ENCODE results near the gene RNF39.
A peak's percentile ranks its signal among the peaks of the same experiment; 100 is the strongest.

The RNF39 gene

GRCh38 chr6:30093951-30094661 is 18.5 kb upstream of the RNF39 start:
- no peak for DNase-seq

DNA sequence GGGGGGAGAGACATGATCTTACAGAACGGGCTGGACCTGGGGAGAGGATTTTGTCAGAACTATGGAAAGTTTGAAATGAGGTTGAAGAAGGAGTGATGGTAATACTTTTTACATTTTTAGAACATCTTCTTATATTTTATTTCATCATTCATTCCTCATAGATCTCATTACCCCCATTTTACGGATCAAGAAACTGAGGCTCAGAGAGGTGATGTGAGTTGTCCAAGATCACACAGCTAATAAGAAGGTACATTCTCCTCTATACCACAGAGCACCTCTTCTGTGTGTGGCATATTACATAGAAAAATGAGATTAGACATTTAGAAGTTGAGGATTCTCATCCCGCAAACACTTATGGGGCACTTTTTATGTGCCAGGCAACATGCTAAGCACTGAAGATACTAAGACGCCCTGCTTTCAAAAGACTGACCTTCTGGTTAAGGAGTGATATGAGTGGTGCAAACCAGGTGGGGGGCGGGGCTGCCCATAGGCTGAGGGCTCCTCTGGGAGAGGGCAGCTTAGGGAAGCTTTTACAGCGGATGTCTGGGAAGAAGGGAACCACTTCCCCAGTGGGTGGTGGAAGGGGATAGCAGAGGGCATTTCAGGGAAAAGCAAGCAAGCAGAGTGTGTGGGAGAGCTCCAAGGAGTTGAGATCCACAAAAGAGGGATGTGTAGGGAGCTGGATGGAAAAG is 17.4 kb upstream of the RNF39 start:
- no peak for DNase-seq

DNA sequence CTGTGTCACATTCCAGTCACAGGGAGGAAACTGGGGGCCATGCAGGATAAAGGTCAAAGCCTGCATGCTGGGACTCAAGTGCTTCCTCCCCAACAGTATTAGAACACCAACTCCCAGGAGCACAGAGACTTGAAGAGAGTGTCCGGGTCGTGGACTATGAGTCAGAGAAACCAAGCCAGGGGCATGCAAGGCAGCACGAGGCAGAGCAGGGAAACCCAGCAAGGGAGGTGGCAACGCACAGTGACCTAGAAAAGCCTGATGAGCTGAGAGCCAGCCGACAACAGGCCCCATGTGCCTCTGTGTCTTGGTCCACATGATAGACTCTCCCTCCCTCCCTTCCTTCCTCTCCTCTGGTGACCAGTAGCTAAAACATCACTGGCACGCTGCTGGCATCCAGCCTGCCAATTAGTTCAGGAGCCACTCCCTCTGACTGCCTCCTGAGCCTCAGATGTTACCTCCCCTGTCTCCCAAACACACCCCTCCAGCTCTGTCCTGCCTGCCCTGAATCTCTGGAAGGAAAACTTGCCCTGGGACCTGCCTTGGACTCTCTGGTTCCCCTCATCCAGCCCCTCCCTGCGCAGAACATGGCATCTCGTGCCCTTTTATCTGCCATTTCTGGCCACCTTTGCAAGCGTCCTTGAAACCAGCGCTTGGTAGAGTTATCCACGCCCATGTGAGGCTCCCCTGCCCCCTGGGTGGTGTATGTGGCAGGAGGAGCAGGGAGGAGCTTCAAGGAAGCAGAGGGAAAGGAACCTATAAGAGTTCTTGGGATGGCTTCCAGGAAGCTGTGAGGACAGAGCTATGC is 16.2 kb upstream of the RNF39 start:
- no peak for DNase-seq

DNA sequence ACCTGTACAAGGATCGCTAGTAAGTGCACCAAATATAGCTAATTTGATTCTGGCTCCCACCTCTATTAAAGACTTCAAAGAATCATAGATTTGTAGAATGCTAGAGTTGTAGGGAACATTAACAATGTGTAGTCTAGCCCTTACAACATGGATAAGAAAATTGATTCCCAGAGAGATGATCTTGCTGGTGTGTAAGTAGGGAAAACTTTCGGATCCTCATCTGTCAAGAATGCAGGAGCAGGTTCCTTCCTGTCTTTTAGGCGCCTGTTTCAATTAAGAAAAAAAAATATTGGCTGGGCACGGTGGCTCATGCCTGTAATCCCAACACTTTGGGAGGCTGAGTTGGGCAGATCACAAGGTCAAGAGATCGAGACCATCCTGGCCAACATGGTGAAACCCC is 12.3 kb upstream of the RNF39 start:
- DNase-seq: no peak

GRCh38 chr6:30077218-30077617 is 1.6 kb upstream of the RNF39 start:
- DNase-seq: no peak

- no peak for DNase-seq
These were observed 492 bp upstream of the RNF39 start for GRCh38 chr6:30075790-30076732.

DNA sequence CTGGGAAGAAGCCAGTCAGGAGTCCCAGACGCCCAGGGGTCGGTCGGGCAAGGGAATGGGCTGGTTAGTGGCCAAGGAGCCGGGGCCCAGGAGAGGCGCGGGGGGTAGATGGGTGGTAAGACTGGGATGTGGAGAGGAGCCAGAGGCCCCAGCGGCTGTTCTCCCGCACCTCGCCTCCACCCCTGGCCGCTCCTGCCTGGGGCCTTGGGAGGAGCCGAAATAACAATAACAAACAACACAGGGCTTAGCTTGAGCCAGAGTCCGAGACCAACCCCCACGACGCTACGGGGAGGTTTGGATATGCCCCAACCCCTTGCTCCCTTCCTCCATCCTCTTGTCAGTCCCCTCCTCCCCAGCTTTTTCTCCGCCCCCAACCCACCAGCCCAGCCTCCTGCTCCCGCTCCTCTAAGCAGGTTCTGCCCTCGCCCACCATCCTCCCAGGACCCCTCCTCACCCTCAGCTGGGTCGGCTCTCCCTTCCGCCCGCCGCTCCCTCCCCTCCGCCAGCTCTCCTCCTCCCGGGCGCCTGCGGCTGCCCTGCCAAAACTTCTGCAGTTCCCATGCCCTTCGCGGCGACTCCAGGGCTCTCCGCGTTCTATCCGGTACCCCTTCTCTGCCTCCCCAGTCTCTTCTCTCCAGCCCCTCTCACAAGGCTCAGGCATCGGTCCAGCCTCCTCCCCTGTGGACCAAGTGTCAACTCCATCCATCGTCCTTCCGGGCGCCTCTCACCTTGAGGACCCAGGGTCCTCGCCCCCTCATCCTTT is 1.1 kb downstream of the RNF39 start:
- no peak for DNase-seq

DNA sequence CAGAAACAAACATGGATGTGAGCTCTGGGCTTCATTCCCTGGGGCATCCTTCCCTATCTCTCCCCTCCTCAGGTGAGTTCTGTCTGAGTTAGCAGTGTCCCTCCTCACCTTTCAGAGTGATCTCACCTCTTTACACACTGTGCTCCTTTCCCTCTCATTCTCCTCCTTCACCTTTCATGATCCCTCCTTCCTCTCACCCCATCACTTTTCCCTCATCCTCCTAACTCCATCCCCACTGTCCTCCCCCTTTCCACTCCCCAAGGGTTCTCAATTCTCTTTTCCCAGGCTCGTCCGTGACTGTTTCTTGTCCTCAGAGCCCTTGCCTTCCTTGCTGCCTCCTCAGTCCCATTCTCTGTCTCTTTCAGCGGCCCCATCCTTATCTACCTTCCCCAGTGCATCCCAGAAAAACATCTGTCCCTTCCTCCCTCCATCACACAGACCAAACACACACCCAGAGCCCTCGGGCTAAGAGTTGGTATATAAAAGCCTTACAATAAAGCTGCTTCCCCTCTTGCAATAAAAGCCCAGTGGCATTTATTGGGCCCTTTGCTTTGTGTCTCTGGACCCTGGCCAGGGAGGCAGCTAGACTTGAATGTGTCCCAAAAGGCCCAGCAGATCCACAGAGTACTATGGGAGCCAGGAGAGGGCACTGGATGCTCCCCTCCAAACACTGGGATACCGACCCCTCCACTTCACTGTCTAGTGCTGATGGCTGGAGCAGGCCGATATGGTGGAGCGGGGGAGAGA is 1.9 kb downstream of the RNF39 start:
- DNase-seq: no peak

GRCh38 chr6:30071858-30072257 is 3.7 kb downstream of the RNF39 start:
- no peak for DNase-seq

GRCh38 chr6:30071081-30071818 is 4.3 kb downstream of the RNF39 start:
- no peak for DNase-seq

DNA sequence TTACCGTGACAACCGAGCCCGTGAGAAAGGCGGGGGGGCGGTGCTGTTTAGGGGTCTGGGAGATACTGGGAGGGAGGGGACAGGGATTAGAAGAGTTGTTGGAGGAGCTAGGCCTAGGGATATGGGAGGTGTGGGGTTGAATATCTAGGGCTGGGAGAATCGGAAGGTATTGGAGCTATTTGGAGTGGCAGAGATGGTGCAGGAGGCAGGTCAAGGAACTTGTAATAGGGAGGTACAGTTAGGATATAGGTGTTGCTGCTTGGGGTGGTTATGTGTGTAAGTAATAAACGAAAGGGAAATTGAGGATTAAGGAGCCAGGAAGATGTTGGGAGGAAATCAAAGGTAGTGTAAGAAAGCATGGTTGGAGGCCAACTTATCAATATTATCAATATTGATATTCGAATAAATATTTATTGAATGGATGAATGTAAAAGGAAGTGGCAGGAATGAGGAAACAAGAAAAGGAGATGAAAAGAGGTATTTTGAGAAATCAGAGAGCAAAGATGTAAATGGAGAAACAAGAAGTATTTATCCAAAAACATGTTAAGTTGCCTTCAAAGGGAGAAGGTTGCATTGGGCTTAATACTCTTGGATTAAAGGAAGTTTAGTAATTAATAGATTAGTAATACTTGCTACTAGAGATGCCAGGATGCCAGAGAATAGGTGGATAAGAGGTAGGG is 8.0 kb downstream of the RNF39 start:
- DNase-seq: no peak

DNA sequence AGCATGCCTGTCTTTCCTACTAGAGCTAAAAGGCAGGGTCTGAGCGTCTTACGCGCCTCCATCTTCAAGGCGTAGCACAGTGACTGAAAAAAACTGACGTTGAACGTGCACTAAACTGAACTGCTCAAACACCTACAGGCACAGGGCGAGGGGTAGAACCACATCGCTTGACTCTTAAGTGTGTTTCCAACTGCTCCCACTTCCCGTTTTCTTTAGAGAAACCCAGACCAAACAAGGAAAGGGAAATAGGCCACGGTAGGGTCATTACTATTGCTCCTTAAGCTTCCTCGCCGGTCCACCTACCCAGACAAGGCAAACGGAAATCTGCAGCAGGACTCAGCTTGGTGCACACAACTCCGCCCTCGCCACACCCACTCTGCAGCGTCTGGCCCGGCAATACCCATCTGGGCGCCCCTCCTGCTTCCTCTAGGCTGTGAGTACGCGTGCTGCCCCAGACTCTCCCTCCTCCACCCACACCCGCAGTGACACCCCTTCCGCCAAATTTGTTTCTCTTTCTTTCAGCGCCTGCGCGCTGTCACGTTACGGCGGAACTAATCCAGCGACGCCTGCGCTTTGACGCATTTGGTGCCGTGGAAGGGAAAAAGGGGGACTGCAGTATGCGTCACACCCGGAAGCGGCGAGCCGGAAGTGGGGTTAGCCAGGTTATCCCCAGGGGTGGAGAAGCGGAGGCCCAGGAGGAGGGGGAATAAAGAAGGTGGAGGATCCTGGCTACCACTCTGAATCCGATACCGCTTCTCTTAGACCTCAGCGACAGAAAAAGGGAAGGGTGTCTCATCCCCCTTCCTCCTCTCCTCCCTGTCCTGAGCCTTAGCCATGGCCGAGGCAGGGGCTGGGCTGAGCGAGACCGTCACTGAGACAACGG is 8.8 kb downstream of the RNF39 start, which contains the start of gene PPP1R11:
TSS of gene PPP1R11 (plus strand) at position 622 of the 883 bp plus-strand sequence. CDS start at position 835, 213 bp downstream.
- peak; percentile 89 to 100 for DNase-seq

- no peak for DNase-seq
These were observed 9.5 kb downstream of the RNF39 start for GRCh38 chr6:30066082-30066481.

DNA sequence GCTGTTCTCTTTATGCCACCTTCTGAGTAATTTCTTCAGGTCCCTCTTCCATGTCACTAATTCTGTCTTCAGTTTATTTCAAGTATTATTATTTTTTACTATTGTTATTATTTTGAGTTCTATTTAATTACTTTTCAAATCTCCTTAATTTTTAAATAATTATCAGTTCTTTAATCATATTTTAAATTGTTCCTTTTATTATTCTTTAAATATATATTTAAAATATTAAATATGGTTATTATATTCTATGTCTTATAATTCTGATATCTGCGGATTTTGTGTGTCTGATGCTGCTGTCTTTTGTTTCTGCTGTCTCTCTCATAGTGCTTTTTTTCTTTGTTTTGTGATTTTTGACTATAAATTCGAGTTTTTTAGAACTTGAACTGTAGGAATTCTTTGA is 12.3 kb downstream of the RNF39 start:
- DNase-seq: no peak

- no peak for DNase-seq
These were observed 12.9 kb downstream of the RNF39 start for GRCh38 chr6:30062471-30063178.

DNA sequence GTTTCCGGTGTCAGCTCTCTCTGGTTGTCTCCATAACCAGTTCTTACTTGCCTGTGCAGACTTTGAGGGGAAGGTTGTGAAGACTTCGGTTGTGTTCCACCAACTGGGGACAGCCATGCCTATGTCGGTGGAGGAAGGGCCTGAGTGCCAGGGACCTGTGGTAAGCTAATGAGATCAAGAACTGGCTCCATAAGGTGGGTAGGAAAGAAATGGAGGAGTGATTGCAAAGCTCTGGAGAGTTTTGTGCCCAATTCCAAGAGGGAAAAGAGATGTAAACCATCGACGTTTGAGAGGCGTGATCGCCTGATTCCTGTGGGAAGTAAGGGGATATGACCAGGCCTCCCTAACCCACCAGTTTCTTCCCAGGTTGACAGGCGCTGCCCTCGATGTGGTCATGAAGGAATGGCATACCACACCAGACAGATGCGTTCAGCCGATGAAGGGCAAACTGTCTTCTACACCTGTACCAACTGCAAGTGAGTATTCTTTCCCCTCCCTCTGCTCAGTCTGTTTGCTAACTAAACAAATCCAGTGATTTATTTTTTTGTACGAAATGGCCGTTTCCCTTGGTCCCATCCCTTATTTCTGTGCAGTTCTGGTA is 13.6 kb downstream of the RNF39 start:
- DNase-seq: no peak

DNA sequence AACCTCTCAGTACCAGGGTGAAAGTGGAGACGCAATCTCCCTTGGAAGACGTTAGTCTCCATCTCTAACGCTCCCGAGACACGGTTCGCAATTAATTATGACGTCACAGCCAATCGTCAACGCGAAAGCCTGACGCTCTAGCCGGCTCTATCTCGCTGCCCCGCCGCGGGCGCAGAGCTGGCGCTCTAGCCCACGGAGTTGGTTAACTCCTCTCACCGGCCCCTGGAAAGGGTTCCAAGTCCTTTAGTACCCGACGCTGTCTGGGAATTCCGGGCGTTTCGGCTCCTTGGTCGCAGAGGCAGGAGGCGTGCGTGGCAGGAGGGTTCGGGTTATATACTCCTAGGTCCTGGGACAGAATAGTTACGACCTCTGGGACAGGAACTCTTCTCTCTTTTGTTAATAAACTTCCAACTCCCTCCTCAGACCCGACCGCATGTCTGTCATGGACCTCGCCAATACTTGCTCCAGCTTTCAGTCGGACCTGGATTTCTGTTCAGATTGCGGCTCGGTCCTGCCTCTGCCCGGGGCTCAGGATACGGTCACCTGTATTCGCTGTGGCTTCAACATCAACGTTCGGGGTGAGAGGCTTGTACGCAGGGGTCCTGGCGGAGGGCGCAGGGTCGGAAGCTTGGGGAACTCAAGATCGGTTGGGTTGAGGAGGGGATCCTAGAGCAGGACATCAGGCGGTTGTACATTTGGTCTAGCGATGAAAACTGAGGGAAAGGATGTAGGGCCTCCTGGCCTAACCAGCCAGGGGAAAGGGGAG is 14.3 kb downstream of the RNF39 start, which contains the start of gene POLR1H:
TSS of gene POLR1H (plus strand) at position 174 of the 766 bp plus-strand sequence. CDS start at position 434, 260 bp downstream.
- peak; percentile 59 to 82 for DNase-seq

Measured in bone marrow (tissue), 2 donors.